ENCODE data around the gene FTSJ1.
A peak's percentile ranks its signal among the peaks of the same experiment; 100 is the strongest.

GRCh38 chrX:48498374-48498809 lies 22.4 kb downstream of the FTSJ1 start:
- no peak for TF ChIP-seq ELK1 (IDR thresholded peaks at IDR 0.05; ENCODE audit: borderline replicate concordance, low read depth, low read length)
- no peak for TF ChIP-seq CTCF (conservative IDR thresholded peaks at IDR 0.05; ENCODE audit: low read depth, low read length)
- TF ChIP-seq MAZ (IDR thresholded peaks at IDR 0.05; ENCODE audit: borderline replicate concordance, low read depth, low read length), result no peak
- TF ChIP-seq RCOR1 (IDR thresholded peaks at IDR 0.05; ENCODE audit: insufficient replicate concordance, low read length), result no peak
- 0 out of 2 replicates have a peak, but pooled peaks have one; percentile 25 for TF ChIP-seq BHLHE40 (IDR thresholded peaks at IDR 0.05; ENCODE audit: low read depth, low read length)
- TF ChIP-seq RAD21 (IDR thresholded peaks at IDR 0.05; ENCODE audit: low read length), result no peak
- no peak for TF ChIP-seq POLR2A (IDR thresholded peaks at IDR 0.05; ENCODE audit: low read depth, low read length)
- no peak for TF ChIP-seq MAFK (IDR thresholded peaks at IDR 0.05; ENCODE audit: low read depth, low read length)
